Ishikawa (cell line): ENCODE results near the gene LYRM4.

Source experiments
- CEBPB ChIP-seq: IDR thresholded peaks from 2 replicates; pipeline ENCODE4 v1.6.1; 2012
- CREB1 ChIP-seq: IDR thresholded peaks from 2 replicates; pipeline ENCODE4 v1.6.1; 2012; ENCODE audit warnings: low read depth
- EGR1 ChIP-seq: IDR thresholded peaks from 2 replicates; pipeline ENCODE4 v1.6.1; 2012
- EP300 ChIP-seq: IDR thresholded peaks from 2 replicates; pipeline ENCODE4 v1.6.1; 2012; ENCODE audit warnings: borderline replicate concordance
- FOXM1 ChIP-seq: IDR thresholded peaks from 2 replicates; pipeline ENCODE4 v1.6.1; 2012; ENCODE audit warnings: low read depth, borderline replicate concordance
- NFIC ChIP-seq: IDR thresholded peaks from 2 replicates; pipeline ENCODE4 v1.6.1; 2012
- RAD21 ChIP-seq: IDR thresholded peaks from 2 replicates; pipeline ENCODE4 v1.6.1; 2012; ENCODE audit warnings: low read depth
- TAF1 ChIP-seq: IDR thresholded peaks from 2 replicates; pipeline ENCODE4 v1.6.1; 2012; ENCODE audit warnings: low read depth, mild to moderate bottlenecking
- TCF12 ChIP-seq: IDR thresholded peaks from 2 replicates; pipeline ENCODE4 v1.6.1; 2012; ENCODE audit warnings: low read depth
- TEAD4 ChIP-seq: IDR thresholded peaks from 2 replicates; pipeline ENCODE4 v1.6.1; 2012
- USF1 ChIP-seq: IDR thresholded peaks from 2 replicates; pipeline ENCODE4 v1.6.1; 2012
- YY1 ChIP-seq: IDR thresholded peaks from 2 replicates; pipeline ENCODE4 v1.6.1; 2012; ENCODE audit warnings: low read depth
- ZBTB7A ChIP-seq: IDR thresholded peaks from 2 replicates; pipeline ENCODE4 v1.6.1; 2012; ENCODE audit warnings: low read depth
- TF ChIP-seq, protein P1 (sequence below): IDR thresholded peaks from 2 replicates; pipeline ENCODE4 v1.6.1; 2012
- TF ChIP-seq, protein P2 (sequence below): IDR thresholded peaks from 2 replicates; pipeline ENCODE4 v1.6.1; 2012; ENCODE audit warnings: low read depth, mild to moderate bottlenecking

LYRM4 gene

GRCh38 chr6:5260111-5260620 lies 584 bp downstream of the LYRM4 start:
- TF ChIP-seq RAD21: no peak
- TF ChIP-seq, protein P1, sequence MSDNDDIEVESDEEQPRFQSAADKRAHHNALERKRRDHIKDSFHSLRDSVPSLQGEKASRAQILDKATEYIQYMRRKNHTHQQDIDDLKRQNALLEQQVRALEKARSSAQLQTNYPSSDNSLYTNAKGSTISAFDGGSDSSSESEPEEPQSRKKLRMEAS: peak; percentile 81; the same call in 1 of the 2 replicates

GRCh38 chr6:5259428-5259827 lies 1.3 kb downstream of the LYRM4 start:
- no peak for TF ChIP-seq EP300
- no peak for TF ChIP-seq RAD21
- no peak for TF ChIP-seq CEBPB
- TF ChIP-seq TCF12: no peak
- no peak for TF ChIP-seq TEAD4
- TF ChIP-seq TAF1: no peak
- TF ChIP-seq ZBTB7A: no peak
- no peak for TF ChIP-seq NFIC
- TF ChIP-seq, protein P1: no peak
- TF ChIP-seq FOXM1: no peak
- TF ChIP-seq YY1: no peak
- no peak for TF ChIP-seq USF1

DNA sequence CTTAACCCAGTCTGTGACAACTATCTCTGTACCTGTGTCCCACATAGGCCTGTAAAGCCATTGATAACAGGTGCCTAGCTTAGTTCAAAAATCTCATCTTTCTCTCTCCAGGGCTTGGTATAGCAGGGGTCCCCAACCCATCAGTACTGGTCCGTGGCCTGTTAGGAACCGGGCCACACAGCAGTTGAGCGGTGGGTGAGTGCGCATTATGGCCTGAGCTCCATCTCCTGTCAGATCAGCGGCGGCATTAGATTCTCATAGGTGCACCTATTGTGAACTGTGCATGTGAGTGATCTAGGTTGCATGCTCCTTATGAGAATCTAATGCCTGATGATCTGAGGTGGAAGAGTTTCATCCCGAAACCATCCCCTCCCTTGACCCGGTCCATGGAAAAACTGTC lies 3.4 kb downstream of the LYRM4 start:
- TF ChIP-seq, protein P1: no peak
- TF ChIP-seq TEAD4 (no peak), RAD21 (no peak), USF1 (no peak), FOXM1 (no peak), EP300 (no peak), CREB1 (no peak), TAF1 (no peak), YY1 (no peak), TCF12 (no peak), NFIC (no peak)
- TF ChIP-seq, protein P2, sequence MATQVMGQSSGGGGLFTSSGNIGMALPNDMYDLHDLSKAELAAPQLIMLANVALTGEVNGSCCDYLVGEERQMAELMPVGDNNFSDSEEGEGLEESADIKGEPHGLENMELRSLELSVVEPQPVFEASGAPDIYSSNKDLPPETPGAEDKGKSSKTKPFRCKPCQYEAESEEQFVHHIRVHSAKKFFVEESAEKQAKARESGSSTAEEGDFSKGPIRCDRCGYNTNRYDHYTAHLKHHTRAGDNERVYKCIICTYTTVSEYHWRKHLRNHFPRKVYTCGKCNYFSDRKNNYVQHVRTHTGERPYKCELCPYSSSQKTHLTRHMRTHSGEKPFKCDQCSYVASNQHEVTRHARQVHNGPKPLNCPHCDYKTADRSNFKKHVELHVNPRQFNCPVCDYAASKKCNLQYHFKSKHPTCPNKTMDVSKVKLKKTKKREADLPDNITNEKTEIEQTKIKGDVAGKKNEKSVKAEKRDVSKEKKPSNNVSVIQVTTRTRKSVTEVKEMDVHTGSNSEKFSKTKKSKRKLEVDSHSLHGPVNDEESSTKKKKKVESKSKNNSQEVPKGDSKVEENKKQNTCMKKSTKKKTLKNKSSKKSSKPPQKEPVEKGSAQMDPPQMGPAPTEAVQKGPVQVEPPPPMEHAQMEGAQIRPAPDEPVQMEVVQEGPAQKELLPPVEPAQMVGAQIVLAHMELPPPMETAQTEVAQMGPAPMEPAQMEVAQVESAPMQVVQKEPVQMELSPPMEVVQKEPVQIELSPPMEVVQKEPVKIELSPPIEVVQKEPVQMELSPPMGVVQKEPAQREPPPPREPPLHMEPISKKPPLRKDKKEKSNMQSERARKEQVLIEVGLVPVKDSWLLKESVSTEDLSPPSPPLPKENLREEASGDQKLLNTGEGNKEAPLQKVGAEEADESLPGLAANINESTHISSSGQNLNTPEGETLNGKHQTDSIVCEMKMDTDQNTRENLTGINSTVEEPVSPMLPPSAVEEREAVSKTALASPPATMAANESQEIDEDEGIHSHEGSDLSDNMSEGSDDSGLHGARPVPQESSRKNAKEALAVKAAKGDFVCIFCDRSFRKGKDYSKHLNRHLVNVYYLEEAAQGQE: no peak

- TF ChIP-seq YY1: no peak
- no peak for TF ChIP-seq EP300
- no peak for TF ChIP-seq FOXM1
- TF ChIP-seq USF1: no peak
- TF ChIP-seq, protein P2: no peak
- no peak for TF ChIP-seq CREB1
Measured at GRCh38 chr6:5256952-5257351, 3.8 kb downstream of the LYRM4 start.

DNA sequence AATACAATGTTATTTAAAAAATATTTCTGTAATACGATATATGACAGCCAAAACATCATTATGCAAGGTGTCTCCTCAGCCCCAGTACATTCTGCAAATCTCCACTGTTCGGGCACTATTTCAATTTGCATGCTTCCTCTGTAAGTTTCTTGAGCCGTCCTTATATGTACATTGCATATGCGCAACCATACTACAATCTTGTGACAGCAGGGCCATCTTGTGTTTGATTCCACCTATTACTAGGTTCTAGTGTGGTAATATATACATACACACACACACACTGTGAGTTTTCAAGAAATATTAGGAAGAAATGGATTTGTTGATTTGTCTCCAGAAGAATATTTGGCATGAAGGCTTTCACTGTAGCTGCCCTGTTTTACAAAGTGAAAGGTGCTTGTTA lies 9.8 kb downstream of the LYRM4 start:
- TF ChIP-seq USF1: no peak
- no peak for TF ChIP-seq NFIC
- TF ChIP-seq YY1: no peak
- TF ChIP-seq FOXM1: no peak
- no peak for TF ChIP-seq RAD21
- no peak for TF ChIP-seq CREB1
- TF ChIP-seq, protein P1: no peak
- TF ChIP-seq EGR1: no peak
- no peak for TF ChIP-seq TCF12
- TF ChIP-seq, protein P2: no peak
- TF ChIP-seq EP300: no peak
- no peak for TF ChIP-seq TAF1
- no peak for TF ChIP-seq ZBTB7A
